ENCODE results near the gene NUDT14.

Gene NUDT14

DNA sequence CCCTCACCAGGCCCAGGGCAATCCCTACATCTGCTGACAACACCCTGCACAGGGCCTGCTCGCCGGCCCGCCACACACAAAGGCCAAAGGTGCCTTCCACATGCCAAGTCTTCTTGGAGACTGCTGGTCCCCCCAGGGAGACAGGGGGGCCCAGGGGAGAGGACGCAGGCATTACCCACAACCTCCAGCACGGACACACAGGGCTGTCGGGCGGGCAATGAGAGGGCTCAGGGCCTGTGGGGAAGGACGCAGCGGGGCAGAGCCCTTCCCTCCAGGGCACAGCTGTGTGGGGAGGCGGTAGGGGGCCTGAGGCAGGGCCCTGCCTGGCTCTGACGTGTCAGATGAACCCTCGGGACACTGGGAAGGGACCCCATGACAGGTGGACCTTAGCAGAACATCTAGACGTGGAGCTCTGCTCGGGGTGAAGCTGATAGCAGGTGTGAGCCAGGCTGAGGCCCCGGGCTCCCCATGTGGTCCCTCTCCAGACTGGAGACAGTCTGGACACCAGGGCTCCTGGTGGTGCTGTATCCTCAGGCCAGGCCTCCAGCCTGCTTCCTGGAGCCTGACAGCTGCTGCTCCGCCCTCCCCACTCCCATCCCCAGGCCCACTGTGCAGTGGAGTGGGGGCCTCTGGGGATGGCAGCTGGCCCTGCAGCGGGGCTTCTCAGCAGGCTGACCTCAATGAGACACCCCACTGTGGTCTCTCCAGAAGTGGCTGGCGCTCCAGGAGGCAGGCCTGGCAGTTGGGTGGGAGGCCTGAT is 31.6 kb upstream of the NUDT14 start:
- DNase-seq (ENCODE audit: low read depth), result no peak

GRCh38 chr14:105211758-105212089 is 30.6 kb upstream of the NUDT14 start:
- no peak for DNase-seq (ENCODE audit: low read depth)

GRCh38 chr14:105211086-105211757 is 30.1 kb upstream of the NUDT14 start:
- DNase-seq (ENCODE audit: low read depth), result no peak

DNA sequence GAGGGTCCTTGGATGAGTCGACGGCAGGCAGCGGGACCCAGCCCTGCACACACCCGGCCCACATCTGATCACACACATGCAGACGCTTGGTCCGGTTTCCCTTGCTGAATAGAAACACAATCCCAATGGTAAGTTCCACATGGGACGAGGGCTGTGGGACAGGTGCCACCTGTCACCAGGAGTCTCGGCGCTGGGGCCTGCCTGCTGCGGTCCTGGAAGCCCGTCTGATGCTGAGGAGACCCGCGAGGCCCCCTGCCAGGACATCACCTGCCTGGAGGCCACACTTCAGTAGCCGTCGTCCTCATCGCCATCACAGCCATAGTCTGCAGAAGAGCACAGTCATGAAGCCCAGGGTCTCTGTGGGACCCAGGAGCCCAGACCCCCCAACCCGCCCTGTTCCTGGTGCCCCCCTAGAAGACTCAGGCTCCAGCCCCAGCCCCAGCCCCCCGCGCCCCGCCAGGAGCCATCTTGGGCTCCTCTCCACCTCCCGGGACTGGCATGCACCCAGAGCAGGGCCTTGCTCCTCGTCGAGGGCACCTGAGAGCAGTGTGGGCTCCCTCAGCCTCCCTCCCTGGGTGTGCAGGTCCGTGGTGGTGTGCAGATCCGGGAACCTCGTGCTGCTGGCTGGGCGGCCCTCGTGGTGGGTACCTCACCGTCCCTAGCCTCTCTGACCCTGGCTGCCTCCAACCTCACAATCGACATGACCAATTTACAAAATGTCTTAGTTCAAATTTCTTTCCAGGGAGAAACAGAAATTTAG is 29.3 kb upstream of the NUDT14 start:
- no peak for DNase-seq (ENCODE audit: low read depth)

DNA sequence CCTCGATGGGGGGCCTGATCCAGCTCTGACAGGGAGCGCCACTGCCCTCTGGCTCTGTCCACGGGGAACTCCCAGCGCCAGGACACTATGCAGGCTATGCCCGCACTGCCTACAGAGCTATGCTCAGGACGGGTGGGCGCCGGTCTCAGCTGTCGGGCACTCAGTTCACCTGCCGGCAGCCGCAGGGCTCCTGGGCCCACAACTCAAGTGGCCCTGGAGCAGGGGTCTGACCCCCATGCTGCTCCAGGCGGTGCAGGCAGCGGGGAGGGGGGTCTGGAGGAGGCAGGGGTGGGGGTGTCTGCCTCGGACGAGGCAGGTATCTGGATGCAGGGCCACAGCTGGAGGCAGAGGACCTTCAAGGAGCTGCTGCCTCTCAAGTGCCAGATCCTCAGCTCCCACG is 28.5 kb upstream of the NUDT14 start:
- DNase-seq (ENCODE audit: low read depth), result no peak

DNA sequence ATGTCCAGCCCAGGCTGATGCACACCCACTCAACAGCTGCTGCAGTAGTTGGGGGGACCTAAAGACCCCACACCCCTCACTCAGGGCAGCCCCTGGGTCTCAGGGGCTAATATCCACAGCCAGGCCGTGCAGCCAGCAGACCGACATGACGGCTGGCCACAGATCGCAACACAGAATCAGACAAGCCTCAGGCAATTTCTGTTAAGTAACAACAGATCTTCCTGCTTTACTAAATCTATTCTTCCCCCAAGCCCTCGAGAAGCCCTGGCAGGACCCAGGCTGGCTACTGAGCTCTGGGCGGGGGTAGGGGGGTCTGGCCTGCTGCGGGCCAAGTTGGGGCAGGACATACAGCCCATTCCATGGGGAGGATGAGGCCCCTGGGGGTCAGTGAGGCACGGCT is 28.0 kb upstream of the NUDT14 start:
- DNase-seq (ENCODE audit: low read depth), result no peak

GRCh38 chr14:105208738-105209075 is 27.6 kb upstream of the NUDT14 start:
- DNase-seq (ENCODE audit: low read depth), result no peak

DNA sequence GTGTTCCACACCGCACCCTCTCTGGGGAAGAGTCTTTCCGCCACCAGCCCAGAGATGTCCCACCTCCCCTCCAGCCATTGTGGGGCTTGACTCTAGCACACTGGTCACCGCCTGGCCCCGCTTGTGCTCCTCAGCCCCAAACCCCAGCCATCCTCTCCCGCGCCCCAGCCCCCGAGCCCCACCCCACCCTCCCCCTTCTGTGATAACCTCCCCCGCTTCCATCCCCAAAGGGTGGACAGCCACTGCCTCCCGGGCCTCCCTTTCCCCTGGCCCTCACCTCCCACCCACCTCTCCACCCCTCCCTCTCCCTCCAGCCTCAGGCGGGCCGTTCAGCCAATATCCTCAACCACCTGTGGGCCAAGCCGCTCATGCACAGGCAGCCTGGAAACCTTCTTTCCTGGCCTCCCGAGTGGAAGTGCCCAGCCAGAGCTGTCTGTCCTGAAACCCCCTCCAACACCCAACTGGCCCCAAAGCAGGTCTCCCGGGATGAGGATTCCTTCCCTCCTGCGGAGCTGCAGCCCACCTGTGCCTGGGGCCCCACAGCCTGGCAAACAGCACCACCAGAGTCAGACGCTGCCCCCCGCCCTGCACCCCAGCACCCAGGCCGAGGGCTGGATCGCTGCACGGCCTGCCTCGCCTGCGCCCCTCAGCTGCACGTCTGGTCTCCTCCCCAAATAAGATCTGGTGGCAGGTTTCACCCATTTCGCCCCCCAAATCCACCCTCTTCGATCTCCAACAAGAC is 27.1 kb upstream of the NUDT14 start:
- no peak for DNase-seq (ENCODE audit: low read depth)

- no peak for DNase-seq (ENCODE audit: low read depth)
Measured at GRCh38 chr14:105207460-105207901, 26.4 kb upstream of the NUDT14 start.

GRCh38 chr14:105206873-105207272 is 25.8 kb upstream of the NUDT14 start:
- DNase-seq (ENCODE audit: low read depth), result no peak

GRCh38 chr14:105205673-105206208 is 24.6 kb upstream of the NUDT14 start:
- no peak for DNase-seq (ENCODE audit: low read depth)

DNA sequence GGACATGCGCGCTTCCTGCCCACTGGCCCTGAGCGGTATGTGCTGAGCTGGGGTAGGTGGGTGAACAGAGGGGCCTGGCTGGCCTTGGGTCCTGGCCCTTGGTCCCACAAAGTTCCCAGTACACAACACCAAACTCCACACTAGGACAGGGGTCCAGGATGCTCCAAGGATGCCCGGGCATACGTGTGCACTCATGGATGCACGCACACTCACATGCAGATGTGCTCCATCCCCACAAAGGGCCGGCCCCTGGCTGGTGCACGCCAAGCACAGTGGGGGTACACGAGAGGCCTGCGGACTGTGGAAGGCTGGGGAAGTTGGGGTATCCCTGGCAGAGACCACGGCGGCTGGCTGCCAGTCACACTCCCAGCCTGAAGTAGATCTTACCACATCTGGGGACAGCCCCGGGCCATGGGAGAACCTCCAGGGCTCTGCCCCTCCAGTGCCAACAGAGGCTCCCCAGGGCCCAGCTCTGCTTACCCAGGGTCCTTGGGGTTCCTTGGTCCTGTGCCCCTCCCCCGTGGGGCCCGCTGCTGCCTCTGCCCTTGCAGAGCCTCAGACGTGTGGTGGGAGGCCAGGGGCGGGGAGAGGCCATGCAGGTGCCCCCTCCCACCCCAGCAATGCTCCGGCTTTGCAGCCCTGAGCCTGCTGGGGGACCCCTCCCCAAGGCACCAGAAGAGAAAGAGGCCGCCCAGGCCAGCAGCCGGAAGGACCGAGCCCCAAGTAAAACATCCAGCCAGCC is 24.0 kb upstream of the NUDT14 start:
- DNase-seq (ENCODE audit: low read depth), result no peak

DNA sequence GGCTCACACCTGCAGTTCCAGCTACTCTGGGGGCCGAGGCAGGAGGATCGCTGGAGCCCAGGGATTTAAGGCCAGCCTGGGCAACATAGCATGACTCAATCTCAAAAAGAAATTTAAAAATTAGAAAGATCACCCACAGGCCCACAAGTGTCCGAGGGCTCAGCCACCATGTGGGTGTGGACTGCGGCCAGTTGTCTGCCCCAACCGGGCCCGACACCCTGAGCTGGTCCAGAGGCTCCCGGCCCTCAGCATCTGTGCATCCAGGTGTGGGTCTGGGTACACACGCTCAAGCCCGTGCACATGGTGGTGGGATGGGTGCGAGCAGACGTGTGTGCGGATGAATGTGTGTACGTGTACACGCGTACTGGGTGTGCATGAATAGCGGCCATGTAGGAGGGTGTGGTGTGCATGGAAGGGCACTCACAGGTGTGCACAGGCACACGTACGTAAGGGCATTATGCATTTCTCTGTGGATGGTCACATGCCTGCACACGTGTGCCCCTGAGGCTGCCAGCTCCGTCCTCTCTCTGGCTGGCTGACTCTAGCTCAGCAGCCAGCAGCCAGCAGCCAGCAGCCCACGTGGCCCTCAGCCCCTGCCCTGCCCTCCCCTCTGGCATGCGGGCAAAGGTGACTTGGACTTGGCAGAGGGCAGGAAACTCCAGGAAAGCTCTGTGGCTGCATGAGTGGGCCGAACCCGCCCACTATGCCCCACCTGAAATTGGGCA is 23.3 kb upstream of the NUDT14 start:
- no peak for DNase-seq (ENCODE audit: low read depth)

DNA sequence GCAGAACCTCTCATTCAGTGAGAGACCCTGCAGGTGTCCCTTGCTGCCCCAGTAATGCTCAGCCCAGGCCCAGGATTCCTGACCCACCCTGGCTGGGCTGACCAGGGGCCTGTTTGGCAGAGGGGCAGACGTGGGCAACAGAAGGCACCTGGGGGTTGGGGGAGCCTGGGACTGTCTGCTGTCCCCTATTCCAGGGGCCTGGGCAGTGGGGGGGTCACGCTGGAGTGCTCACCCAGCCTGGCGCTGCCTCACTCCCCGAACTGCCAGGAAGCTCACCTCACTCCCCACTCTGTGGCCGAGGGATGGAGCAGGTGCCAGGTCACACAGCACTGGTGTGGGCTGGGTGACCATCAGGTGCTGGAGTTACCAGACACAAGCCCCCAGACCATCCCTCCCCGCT is 22.6 kb upstream of the NUDT14 start:
- DNase-seq (ENCODE audit: low read depth), result no peak

DNA sequence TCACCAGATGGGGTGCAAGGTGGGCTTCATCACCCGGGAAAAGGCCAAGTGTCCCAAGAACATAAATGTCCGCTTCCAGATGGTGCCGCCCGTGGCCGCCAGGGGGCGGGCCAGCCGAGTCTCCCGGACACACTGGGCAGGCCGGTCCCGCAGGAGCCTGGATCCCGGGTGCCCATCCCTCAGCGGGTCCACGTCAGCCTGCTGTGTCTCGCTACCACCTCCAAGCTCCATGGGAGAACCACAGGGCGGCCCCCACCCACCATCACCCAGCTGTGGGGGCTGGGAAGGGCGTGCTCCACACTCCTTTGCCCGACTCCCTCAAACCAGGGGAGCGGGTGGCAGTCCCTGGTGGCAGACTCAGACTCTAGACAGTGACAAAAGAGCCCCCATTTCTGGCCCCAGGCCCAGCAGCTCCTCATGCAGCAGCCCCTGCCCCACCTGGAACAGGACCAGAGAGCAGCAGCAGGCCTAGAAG is 22.0 kb upstream of the NUDT14 start:
- DNase-seq (ENCODE audit: low read depth), result peak; percentile 73

DNA sequence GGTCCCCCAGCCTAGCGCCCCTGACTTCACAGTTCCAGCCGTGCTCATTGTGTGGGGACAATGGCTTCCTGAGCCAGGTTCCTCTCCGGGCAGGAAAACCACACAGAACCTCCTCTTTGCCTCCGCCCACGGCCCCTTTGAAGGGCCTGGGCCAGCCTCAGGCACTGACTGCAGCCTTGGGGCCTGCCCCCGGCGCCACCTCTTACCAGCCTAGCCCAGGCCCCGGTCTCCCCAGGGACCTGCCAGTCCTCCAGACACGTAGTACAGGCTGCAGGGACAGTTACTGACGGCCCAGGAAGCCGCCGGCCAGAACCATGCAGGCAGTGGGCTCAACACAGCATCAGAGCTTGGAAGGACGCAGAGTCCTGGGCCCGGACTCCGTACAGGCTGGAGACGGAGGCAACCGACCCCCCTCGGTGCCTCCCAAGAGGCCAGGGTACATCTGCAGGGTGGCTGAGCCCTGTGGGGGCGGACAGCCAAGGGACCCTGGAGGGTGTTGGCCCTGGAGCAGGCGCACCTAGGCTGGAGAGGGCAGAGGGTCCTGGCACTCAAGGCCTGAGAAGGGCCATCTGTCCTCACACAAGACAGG is 20.9 kb upstream of the NUDT14 start:
- no peak for DNase-seq (ENCODE audit: low read depth)

- DNase-seq (ENCODE audit: low read depth), result no peak
Measured at GRCh38 chr14:105201156-105201924, 20.2 kb upstream of the NUDT14 start.

DNA sequence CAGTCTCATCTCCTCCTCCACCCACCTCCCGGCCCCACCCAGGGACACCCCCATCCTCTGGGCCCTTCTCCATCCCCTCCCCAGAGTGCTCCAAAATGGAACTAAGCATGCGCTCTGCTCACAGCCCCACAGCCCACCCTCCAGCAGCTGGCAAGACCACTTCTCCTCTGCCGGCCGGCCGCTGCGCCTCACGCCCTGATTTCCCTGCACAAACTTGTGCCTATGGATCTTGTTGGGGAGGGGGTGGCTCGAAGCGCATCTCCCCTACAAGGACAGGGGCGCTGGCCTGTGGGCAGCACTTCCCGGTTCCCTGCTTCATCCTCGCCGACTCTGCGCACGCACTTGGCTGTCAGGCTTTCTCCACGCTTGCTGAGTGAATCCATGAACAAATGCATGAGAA is 19.5 kb upstream of the NUDT14 start:
- no peak for DNase-seq (ENCODE audit: low read depth)

DNA sequence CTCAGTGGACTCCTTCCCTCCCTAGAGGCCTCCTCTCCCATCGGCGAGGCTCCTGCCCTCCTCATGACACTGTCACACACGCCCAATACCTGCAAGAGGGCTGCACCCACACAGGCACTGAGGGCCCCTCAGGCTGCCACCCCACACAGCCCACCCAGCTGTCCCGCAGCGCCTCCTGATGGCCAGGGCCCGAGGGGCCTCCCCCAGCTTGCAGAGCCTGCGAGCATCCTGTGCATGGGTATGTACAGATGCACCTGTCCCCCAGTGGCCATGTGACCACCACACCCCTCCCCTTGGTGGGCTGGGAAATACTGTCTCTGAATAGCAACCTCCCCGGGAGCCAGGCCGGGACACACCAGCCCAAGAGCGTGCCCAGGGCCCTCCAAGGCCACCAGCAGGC is 19.0 kb upstream of the NUDT14 start:
- no peak for DNase-seq (ENCODE audit: low read depth)

DNA sequence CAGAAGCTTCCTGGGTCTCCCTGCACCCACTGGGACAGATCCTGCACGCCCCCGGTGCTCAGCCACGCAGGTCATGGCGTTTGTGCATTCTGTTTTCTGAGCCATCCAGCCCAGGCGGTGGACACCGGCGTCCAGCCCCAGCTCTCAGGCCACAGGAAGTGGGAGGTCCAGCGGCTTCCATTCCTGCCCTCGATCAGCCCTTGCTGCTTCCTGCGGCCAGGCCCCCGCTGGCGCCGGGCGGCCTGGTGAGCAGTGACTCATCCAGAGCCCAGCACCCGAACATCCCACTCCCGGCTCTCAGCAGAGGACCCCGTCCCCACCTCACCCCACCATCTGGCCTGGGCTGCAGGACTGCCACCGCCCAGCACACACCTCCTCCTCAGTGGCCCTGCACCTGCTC is 18.0 kb upstream of the NUDT14 start:
- peak; percentile 54 for DNase-seq (ENCODE audit: low read depth)

All from ELR (cell line).